Activated CD8-positive, alpha-beta T cell treated with anti-CD3 and anti-CD28 coated beads for 36 hours (primary cell): ENCODE data around the gene VPS13D. TPM values are rescaled to one million over a fixed set of nuclear protein-coding genes. Genes with fewer than 3 reads are reported as not detected.

ENCODE experiments used
- ATAC-seq: fragments of 200-7000 bp; cut with Tn5 transposase; one replicate; pipeline ENCODE4 v1.10.0; 2021; ENCODE audit warnings: mild to moderate bottlenecking, moderate library complexity
- CTCF ChIA-PET: fragments of 350-600 bp; sonication (Branson Sonifier 250); formaldehyde crosslinking; loops from one replicate; lab custom pipeline; 2021; ENCODE audit warnings: antibody characterized with exemption; lab: Charles Lee
- POLR2A ChIA-PET: fragments of 350-600 bp; sonication (Branson Sonifier 250); formaldehyde crosslinking; loops from one replicate; lab custom pipeline; 2021; ENCODE audit warnings: antibody characterized with exemption; lab: Charles Lee
- DNase-seq: peaks from one replicate; pipeline ENCODE4 v3.0.0-alpha.2; 2020
- H3K27ac Mint-ChIP-seq: one replicate; pipeline ENCODE4 v1.8.0; 2021; ENCODE audit warnings: mild to moderate bottlenecking, mixed read lengths
- H3K27me3 Mint-ChIP-seq: one replicate; pipeline ENCODE4 v1.8.0; 2021; ENCODE audit warnings: mixed read lengths
- H3K36me3 Mint-ChIP-seq: one replicate; pipeline ENCODE4 v1.8.0; 2021; ENCODE audit warnings: low read depth, mixed read lengths
- H3K4me1 Mint-ChIP-seq: one replicate; pipeline ENCODE4 v1.8.0; 2021; ENCODE audit warnings: low read depth, mixed read lengths
- H3K4me3 Mint-ChIP-seq: one replicate; pipeline ENCODE4 v1.8.0; 2021; ENCODE audit warnings: mild to moderate bottlenecking, moderate library complexity, mixed read lengths
- H3K9me3 Mint-ChIP-seq: one replicate; pipeline ENCODE4 v1.8.0; 2021; ENCODE audit warnings: mixed read lengths
- intact Hi-C: fragments of 100-400 bp; cut with micrococcal nuclease; formaldehyde crosslinking; loops from one replicate; pipeline ENCODE4 v1.10.0; 2022
- total RNA-seq, 2 experiments: library from RNA; stranded (reverse); gene quantifications; one replicate each; pipeline ENCODE4 v1.2.3, GENCODE V29; 2021
- TF ChIP-seq, protein P1 (sequence below): fragments of 200-600 bp; IDR thresholded peaks from one replicate; pipeline ENCODE4 v1.8.0; 2022; ENCODE audit warnings: antibody characterized with exemption, mild to moderate bottlenecking

The VPS13D gene
- total RNA-seq, 2 experiments from 2014 or later, result 28.1 to 30.7 TPM

DNA sequence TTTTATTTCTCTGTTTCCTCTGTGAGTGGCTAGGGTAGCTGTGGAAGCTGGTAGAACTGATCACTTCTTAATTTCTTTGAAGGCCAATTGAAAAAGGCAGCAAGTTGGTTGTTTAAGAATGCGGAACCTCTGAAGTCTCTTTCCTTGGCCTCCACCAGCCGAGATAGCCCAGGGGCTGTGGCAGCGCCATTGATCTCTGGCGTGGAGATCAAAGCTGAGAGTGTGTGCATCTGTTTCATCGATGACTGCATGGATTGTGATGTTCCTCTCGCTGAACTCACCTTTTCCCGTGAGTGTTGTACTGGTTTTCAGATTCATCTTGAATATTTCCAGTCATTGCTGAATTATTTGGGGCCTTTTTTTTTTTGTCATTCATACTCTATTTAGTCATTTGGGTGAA is 97.7 kb downstream of the VPS13D start:
- TF ChIP-seq, protein P1, sequence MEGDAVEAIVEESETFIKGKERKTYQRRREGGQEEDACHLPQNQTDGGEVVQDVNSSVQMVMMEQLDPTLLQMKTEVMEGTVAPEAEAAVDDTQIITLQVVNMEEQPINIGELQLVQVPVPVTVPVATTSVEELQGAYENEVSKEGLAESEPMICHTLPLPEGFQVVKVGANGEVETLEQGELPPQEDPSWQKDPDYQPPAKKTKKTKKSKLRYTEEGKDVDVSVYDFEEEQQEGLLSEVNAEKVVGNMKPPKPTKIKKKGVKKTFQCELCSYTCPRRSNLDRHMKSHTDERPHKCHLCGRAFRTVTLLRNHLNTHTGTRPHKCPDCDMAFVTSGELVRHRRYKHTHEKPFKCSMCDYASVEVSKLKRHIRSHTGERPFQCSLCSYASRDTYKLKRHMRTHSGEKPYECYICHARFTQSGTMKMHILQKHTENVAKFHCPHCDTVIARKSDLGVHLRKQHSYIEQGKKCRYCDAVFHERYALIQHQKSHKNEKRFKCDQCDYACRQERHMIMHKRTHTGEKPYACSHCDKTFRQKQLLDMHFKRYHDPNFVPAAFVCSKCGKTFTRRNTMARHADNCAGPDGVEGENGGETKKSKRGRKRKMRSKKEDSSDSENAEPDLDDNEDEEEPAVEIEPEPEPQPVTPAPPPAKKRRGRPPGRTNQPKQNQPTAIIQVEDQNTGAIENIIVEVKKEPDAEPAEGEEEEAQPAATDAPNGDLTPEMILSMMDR, result no peak
- CTCF ChIA-PET, result interaction anchor here (0.6 to 1.3 kb wide), 3 partner anchors 97 to 331 kb away, joined by 3 to 4 read pairs (median 3); no protein-coding TSS in a partner anchor
- Mint-ChIP-seq H3K27me3 (no peaks in the 10 kb centered on the region), H3K36me3 (peaks cover 28% of the 10 kb centered on the region), H3K4me1 (peaks cover 9% of the 10 kb centered on the region), H3K9me3 (no peaks in the 10 kb centered on the region), H3K4me3 (no peak overlapping the region), H3K27ac (peak overlapping the region; percentile 38)
- DNase-seq, result no peak
- ATAC-seq, result no peak
- intact Hi-C loops, result no loop called here
- POLR2A ChIA-PET, result interaction anchor here (0.7 kb wide), 1 partner anchor 289 kb away, joined by 3 read pairs; no protein-coding TSS in a partner anchor

DNA sequence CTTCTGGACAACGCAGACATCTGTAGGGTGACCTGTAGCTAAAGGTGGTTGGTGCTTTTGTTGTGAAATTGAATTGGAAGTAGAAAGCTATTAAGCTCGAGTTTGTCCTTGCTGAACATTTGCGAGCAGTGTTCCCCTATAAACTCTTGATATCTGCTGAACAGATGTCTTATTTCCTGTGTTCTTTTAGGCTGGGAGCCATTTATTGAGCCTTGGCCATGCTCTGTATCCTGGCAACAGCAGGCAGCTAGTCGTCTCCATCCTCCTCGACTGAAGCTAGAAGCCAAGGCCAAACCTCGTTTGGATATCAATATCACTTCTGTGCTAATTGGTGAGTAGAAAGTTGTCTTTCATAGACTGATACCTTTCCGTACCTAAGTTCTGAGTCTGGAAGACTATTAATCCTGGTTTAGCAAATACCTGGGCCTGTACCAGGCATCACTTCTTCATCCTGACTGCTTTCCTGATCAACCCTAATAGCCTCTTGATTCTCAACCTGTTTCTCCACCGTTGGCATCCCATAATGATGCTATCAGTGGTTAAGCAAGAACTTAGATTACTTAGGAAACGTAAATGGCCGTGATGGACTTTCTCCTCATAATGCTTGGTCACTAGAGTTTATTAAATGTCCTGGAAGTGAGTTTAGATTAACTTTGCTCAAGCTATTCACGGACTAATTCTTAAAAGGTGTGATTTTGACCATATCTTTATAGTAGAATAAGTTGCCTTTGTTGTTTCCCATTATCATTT is 103.4 kb downstream of the VPS13D start:
- no peak for ATAC-seq
- Mint-ChIP-seq H3K36me3 (peaks cover 30% of the 10 kb centered on the region), H3K27me3 (no peaks in the 10 kb centered on the region)

DNA sequence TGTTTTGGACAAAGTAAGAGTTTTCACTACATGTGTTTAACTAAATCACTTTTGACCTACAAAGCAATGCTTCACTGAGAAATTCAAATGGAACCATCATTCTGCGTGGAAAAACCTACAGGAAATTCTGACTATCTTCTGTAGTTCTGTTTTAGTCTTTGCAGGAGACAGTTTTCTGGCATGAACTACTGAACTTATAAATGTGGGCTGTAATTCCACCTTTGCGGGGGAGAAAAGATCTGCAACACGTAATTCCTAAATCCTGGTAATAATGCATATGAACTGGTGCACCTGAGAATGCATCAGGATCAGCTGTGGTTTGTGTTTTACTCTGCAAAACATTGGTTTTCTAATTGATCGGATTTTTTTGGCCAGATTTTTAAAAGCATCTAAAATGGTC is 106.0 kb downstream of the VPS13D start:
- Mint-ChIP-seq H3K27ac (no peak overlapping the region), H3K27me3 (no peaks in the 10 kb centered on the region), H3K9me3 (no peaks in the 10 kb centered on the region), H3K4me3 (no peak overlapping the region), H3K36me3 (peaks cover 31% of the 10 kb centered on the region), H3K4me1 (peaks cover 13% of the 10 kb centered on the region)
- ATAC-seq (no peak), DNase-seq (no peak)
- CTCF ChIA-PET, result interaction anchor here (1.3 to 2.5 kb wide), 3 partner anchors 58 to 324 kb away, joined by 3 to 7 read pairs (median 5); no protein-coding TSS in a partner anchor
- POLR2A ChIA-PET, result interaction anchor here (1.5 kb wide), 1 partner anchor 11 kb away, joined by 3 read pairs; no protein-coding TSS in a partner anchor
- intact Hi-C loops, result no loop called here
- TF ChIP-seq, protein P1, result no peak

More for the DNA sequence above, 103.4 kb downstream of the VPS13D start:
- no peaks in the 10 kb centered on the region for H3K9me3 Mint-ChIP-seq
- peaks cover 3% of the 10 kb centered on the region for H3K4me1 Mint-ChIP-seq
- H3K27ac Mint-ChIP-seq, result no peak overlapping the region
- H3K4me3 Mint-ChIP-seq, result no peak overlapping the region
- TF ChIP-seq, protein P1, result no peak
- ChIA-PET POLR2A (no interaction called here), CTCF (interaction anchor here (1.5 kb wide), 1 partner anchor 10 kb away, joined by 3 read pairs; no protein-coding TSS in a partner anchor)
- DNase-seq, result no peak
- intact Hi-C loops, result no loop called here

DNA sequence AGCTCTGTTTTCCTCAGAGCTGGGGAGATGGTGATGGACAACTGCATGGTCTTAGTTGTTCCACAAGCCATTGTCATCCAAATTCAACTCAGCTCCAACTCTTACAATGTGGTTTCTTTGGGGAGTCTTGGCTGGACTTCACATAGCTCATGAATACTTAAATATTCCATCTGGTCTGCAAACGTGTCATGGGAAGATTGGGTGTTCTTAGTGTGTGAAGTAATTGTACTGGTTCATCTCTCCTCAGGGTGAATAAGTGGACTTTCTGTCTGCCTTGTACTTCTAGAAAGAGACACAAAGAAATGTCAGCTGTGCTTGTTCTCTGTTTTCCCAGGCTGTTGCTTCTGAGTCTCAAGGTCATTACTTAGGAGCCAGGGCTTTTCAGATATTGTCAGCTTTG is 106.6 kb downstream of the VPS13D start:
- intact Hi-C loops, result no loop called here
- TF ChIP-seq, protein P1, result no peak
- Mint-ChIP-seq H3K27me3 (no peaks in the 10 kb centered on the region), H3K27ac (no peak overlapping the region), H3K9me3 (no peaks in the 10 kb centered on the region), H3K4me3 (no peak overlapping the region), H3K36me3 (peaks cover 27% of the 10 kb centered on the region), H3K4me1 (peaks cover 19% of the 10 kb centered on the region)
- DNase-seq, result no peak
- no peak for ATAC-seq
- CTCF ChIA-PET, result interaction anchor here (1.3 to 2.5 kb wide), 3 partner anchors 59 to 323 kb away, joined by 3 to 7 read pairs (median 5); no protein-coding TSS in a partner anchor
- POLR2A ChIA-PET, result interaction anchor here (1.5 kb wide), 1 partner anchor 12 kb away, joined by 3 read pairs; no protein-coding TSS in a partner anchor

DNA sequence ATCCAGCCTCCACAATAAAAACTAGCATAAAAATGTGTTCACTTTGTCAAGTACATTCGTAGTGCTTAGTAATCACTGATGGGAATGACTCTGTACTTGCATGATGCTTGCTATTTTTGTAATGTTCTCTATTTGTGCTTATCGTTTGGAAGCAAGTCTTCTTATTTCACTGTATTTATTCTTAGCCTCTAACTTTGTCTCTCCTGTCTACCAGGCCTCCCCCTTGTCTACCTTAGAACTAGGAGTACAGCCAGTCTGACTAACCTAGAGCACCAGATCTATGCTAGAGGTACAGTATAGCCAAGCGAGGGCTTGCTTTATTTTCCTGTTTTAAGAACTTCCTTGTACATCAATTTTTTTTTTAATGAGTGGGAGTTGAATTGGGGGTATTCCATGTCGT is 108.2 kb downstream of the VPS13D start:
- DNase-seq (no peak), ATAC-seq (no peak)
- intact Hi-C loops, result no loop called here
- TF ChIP-seq, protein P1, result no peak
- Mint-ChIP-seq H3K27ac (no peak overlapping the region), H3K36me3 (peaks cover 37% of the 10 kb centered on the region), H3K4me1 (peaks cover 33% of the 10 kb centered on the region), H3K4me3 (no peak overlapping the region), H3K27me3 (no peaks in the 10 kb centered on the region), H3K9me3 (no peaks in the 10 kb centered on the region)
- CTCF ChIA-PET, result no interaction called here
- POLR2A ChIA-PET, result no interaction called here
